Measurements from ENCODE around the gene STOX2.

STOX2 gene

GRCh38 chr4:183887351-183887750 is 17.8 kb upstream of the STOX2 start:
- in situ Hi-C loops (cut with HindIII; ENCODE audit: low sequenced_read_pairs): no loop called here

- in situ Hi-C loops (cut with HindIII; ENCODE audit: low sequenced_read_pairs): no loop called here
Observed at GRCh38 chr4:183888564-183888963, 16.5 kb upstream of the STOX2 start.

DNA sequence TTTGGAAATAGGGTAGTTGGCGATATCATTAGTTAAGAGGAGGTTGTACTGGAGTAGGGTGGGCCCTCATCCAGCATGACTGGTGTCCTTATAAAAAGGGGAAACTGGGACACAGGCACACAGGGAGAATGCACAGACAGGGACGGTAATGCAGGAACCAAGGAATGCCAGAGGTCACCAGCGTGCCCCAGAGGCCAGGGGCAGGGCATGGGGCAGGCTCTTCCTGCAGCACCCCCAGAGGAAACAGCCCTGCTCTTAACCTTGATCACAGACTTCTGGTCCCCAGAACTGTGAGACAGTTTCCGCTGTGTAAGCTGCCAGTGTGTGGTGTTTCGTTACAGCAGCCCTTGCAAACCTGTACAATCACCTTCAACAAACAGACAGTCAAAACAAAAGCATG is 15.9 kb upstream of the STOX2 start:
- in situ Hi-C loops (cut with HindIII; ENCODE audit: low sequenced_read_pairs): no loop called here

DNA sequence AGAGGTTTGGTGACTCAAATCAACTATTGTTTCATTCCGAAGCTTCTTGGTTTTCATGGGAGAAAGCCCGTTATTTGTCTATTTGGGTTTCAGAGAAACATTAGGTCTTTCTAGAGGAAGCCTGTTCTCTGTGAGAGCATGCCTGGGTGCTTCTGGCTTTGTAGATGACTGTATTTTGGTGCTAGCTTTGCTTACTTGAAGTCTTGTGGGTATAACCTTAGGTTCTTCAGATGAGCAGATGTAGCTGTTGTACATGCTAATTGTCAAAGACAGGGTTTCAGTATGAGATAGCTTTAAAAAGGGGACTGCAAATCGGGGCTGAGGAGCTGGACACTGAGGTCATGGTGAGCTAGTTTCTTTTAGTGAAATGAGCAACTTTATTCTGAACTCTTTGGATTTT is 7.9 kb upstream of the STOX2 start:
- in situ Hi-C loops (cut with HindIII; ENCODE audit: low sequenced_read_pairs): no loop called here

DNA sequence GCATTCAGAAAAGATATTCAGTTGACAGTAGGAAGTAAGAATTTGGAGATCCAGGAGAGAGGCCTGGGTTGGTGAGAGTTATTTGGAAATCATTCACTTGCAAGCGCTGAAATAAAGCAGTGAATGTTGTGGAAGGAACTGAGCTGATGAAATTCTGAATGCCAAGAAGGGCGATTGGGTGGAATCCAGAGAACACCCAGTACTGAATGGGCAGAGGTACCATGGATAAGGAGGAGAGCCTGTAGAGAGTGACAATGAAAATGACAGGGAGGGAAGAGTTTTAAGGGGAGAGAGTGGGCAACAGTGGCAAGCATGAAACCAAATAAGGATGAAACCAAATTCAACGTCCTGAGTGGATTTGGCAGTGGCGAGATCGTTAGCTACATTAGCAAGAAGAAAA is 6.7 kb upstream of the STOX2 start:
- in situ Hi-C loops (cut with HindIII; ENCODE audit: low sequenced_read_pairs): no loop called here

DNA sequence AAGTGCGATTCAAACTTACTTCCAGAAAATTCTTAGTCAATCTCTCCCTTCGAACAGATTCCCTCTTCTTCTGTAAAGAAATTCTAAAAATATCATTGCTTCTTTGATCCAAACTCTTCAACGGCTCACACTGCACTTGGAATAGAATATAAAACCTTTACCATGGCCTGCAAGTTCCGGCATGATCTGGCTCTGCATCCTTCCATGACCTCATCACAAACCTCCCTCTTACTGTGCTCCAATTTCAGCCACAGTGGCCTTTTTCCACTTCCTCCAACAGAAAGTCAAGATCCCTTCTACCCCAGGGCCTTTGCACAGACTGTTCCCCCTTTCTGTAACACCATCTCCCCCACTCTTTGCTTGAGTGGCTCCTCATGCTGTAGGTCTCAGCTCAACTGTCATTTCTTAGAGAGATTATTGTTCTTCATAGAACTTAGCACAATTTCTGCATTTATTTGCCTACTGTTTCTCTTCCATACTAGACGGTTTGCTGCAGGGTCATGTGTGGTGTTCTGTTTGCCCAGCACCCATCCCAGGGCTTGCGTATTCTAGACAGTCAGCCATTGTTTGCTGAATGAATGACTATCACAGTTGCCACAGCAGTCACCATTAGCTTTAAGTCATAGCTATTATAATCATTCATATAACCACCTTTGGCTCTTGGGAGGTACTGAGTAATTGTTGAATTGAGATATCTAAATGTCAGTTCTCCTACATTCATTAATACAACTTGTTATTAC is 1.9 kb upstream of the STOX2 start:
- in situ Hi-C loops (cut with HindIII; ENCODE audit: low sequenced_read_pairs): no loop called here

- in situ Hi-C loops (cut with HindIII; ENCODE audit: low sequenced_read_pairs): no loop called here
Observed at GRCh38 chr4:183905593-183906488, 734 bp downstream of the STOX2 start.

DNA sequence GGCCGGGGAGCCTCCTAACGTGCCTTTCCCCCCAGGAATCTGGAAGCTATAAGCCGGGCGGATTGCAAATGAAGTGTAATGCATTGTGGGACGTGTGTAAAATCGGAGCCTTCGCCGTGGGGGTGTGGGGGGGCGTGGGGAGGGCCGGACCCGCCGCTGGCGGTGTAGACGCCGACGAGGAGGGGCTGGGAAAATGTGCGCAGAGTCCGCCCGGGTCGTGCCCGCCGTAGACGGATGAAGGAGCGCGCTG is 1.3 kb downstream of the STOX2 start:
- in situ Hi-C loops (cut with HindIII; ENCODE audit: low sequenced_read_pairs): no loop called here

GRCh38 chr4:183906739-183907651 is 1.9 kb downstream of the STOX2 start:
- in situ Hi-C loops (cut with HindIII; ENCODE audit: low sequenced_read_pairs): no loop called here

DNA sequence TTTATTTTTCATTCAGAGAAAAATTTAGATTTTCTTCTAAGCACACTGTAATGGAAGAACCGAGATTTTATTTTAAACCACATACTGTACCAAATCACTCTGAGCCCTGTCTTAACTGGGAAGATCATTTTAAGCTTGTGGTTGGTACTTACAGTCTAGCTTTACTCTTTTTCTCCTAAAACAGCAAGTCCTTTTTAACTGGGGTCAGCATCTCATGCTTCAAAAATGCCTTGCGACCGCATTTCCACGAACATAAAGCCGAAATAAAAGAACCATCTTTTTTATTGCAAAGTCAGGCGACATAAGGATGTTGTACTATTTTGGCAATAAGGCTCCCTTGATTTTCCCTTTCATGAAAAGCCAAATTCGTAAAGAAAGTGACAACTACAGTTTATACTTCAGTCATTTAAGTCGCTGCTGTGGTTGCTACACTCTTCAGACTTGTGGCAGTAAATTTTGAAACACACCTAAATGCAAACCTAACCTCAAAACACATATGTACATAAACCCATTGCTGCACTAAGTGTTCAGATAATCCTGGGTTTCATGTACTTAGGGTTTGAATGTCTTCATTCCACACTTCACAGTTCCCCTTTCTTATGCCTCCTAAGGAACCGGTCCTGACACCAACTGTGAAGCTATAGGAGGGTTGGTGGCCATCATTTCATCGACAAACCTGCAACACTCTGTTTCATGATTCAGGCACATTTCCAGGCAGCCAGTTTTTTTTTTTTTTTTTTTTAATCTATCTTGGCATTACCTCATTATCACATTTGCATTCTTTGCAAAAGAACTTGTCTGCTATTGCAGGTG is 3.0 kb downstream of the STOX2 start:
- in situ Hi-C loops (cut with HindIII; ENCODE audit: low sequenced_read_pairs): no loop called here

- in situ Hi-C loops (cut with HindIII; ENCODE audit: low sequenced_read_pairs): no loop called here
Observed at GRCh38 chr4:183909187-183909586, 4.1 kb downstream of the STOX2 start.

DNA sequence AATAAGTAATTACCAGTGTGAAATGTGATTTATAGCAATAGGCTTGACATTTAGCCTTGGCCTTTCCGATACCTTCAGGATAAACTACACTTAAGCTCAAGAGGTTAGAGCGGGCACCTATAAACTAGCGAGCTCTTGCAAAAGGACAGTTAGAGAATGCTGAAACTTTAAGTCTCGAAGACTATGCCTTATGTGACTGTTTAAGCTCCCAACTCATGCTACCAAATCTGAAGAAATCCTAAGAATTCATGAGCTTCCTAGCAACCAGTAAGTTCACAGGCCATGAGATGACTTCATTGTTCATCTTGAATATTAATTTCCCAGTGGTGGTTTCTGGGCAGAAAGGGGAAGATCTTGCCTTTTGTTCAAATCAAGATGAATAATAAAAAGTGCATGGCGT is 4.7 kb downstream of the STOX2 start:
- in situ Hi-C loops (cut with HindIII; ENCODE audit: low sequenced_read_pairs): no loop called here

DNA sequence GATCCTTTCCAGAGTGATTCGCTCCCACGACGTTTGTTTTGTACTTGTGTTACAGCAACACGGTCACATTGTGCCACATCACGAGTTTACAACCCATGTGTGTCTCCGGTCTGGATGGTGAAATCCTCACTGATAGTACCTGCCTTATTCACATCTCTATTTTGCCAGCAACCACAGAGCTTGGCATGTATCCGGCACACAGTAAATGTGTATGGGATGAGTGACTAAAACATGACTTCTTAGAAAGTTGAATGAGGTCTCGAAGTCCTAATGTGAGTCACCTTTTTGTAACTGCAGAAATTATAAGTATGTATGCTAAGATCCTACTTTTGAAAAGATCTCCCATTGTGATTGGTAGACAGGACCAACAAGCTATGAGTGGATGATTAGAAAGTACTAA is 7.5 kb downstream of the STOX2 start:
- in situ Hi-C loops (cut with HindIII; ENCODE audit: low sequenced_read_pairs): no loop called here

DNA sequence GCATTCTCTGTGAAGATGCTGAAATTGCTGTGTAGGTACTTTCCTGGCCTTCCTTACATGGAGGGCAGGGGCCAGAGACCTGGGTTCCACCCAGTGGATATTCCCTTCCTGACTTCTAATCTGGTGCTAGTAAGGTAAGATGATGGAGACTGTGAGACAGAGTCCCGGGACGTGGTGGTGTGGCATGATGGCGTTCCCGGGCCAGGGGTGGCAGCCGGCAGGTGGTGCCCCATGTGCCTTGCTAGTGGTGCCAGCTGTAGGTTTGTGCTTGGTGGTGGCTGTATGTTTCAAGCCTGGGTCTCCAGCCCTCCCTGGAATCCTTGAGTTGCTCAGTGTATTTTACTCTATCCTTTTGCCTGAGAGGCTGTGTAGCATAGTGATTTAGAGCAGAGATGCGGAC is 10.9 kb downstream of the STOX2 start:
- in situ Hi-C loops (cut with HindIII; ENCODE audit: low sequenced_read_pairs): no loop called here

DNA sequence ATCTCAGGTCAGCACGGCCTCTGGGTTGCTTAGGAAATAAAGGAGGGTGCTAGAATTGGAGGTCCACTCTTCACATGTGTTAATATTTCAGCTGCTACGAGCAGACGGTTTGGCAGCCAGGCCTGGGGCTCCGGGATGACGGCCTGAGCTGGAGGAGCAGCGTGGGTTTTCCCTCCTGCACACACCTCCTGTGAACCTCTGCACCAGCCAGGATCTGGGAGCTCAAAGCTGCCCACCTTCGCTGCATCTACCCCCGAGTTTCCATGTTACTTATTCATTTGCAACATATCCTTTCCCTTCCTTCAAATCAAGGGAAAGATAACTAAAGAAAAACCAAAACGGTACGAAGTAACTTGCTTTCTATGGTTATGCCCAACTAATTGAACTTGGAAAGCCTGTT is 13.6 kb downstream of the STOX2 start:
- in situ Hi-C loops (cut with HindIII; ENCODE audit: low sequenced_read_pairs): no loop called here

DNA sequence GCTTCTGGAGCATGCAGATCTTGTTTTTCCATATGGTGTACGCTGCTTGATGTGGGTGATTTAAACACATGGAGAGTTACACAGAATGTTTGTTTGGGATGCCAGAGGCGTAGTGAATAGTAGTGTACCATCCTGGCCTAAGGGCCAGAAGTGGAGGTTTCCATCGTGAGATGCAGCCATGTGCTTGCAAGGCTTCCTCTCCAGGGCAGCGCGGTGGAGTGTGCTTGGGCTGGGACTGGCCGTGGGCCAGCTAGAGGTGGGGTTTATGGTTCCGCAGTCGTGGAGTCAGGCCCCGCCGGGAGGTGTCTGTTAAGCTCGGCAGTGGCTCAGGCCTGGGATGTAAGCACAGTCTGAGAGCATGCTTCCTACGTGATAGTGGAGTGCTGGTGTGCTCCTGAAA is 14.0 kb downstream of the STOX2 start:
- in situ Hi-C loops (cut with HindIII; ENCODE audit: low sequenced_read_pairs): no loop called here

DNA sequence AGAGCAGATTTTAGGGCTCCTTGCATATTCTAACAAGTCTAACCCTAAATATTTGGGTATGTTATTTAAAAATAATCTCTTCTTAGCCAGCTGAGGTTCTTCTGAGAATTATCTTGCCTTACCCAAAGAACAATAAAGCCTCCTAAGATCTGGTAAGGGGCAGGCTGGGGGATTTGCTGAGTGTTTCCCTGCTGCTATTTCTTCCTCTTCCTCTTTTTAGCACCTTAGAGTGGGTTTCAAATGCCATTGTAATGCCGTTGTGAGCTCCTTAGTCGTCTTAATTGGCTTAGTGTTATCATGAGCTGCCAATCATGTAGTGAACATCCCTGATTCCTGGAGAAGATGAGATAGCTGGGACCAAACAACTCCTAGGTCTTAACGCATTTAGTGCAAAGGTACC is 15.4 kb downstream of the STOX2 start:
- in situ Hi-C loops (cut with HindIII; ENCODE audit: low sequenced_read_pairs): no loop called here

DNA sequence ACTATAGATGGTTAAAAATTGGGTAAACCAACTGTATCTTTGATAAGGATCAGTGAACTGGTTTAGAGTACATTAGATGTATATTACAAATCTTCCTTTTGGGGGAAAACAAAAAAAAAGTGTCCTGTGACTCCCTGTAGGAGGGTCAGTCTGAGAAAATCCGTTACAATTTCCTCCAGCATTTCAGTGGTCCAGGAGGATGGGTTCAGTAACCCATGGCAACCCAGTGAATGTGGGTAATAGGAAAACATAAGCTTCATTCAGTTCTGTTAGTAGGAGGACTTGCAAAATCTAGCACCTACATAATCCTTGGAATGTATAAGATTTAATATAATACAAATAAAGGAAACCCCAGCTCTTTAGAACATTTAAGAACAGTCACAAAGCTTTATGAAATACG is 16.2 kb downstream of the STOX2 start:
- in situ Hi-C loops (cut with HindIII; ENCODE audit: low sequenced_read_pairs): no loop called here

GRCh38 chr4:183924362-183925044 is 19.4 kb downstream of the STOX2 start:
- in situ Hi-C loops (cut with HindIII; ENCODE audit: low sequenced_read_pairs): no loop called here

GRCh38 chr4:183926950-183927349 is 21.8 kb downstream of the STOX2 start:
- in situ Hi-C loops (cut with HindIII; ENCODE audit: low sequenced_read_pairs): no loop called here
